ENCODE measurements around the gene MIB1.

DNA sequence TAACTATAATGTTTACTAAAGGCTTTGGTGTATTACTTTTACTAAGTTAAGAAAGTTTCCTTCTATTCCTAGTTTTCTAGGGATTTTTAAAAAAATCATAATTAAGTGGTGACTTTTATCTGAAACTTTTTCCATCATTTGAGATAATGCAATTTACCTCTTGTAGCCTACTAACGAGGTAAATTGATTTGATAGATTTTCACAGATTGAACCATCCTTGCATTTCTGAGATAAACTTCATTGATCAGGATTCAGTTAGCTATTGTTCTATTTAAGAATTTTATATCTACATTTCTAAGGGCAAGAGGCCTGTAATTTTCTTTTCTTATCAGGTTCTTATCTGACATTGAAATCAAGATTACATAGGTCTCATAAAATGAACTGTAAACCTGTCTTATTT, 178.1 kb downstream of the MIB1 start:
- TF ChIP-seq, protein P1, sequence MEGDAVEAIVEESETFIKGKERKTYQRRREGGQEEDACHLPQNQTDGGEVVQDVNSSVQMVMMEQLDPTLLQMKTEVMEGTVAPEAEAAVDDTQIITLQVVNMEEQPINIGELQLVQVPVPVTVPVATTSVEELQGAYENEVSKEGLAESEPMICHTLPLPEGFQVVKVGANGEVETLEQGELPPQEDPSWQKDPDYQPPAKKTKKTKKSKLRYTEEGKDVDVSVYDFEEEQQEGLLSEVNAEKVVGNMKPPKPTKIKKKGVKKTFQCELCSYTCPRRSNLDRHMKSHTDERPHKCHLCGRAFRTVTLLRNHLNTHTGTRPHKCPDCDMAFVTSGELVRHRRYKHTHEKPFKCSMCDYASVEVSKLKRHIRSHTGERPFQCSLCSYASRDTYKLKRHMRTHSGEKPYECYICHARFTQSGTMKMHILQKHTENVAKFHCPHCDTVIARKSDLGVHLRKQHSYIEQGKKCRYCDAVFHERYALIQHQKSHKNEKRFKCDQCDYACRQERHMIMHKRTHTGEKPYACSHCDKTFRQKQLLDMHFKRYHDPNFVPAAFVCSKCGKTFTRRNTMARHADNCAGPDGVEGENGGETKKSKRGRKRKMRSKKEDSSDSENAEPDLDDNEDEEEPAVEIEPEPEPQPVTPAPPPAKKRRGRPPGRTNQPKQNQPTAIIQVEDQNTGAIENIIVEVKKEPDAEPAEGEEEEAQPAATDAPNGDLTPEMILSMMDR (conservative IDR thresholded peaks at IDR 0.05; ENCODE audit: low read depth, low read length): no peak
- no peak for TF ChIP-seq EZH2 (IDR thresholded peaks at IDR 0.05; ENCODE audit: borderline replicate concordance, low read depth, low read length, poor library complexity, severe bottlenecking)
